Measurements from ENCODE around the gene HYAL3.

DNA sequence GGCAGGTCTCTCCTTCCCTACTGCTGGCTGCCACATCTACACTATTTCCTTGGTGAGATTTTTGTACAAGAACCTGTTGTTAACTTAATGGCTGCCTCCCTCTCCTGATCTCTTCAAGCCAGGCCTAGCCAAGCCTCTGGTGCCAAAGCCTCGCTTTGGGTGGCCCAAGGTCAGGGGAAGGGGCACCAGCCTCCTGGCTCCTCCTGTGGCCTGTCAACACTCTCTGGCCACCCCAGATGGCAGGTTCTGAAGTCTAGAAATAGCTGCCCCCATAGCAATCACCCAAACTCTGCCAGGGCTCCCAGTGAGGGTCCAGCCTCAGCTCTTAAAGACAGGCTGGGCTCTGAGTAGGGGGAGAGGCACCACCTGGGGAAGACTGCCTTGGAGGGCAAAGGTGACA is 11.9 kb downstream of the HYAL3 start:
- TF ChIP-seq CTCF (IDR thresholded peaks at IDR 0.05), result no peak
- TF ChIP-seq POLR2AphosphoS5 (IDR thresholded peaks at IDR 0.05), result no peak
- TF ChIP-seq POLR2A (IDR thresholded peaks at IDR 0.05), result no peak
